Glomerular visceral epithelial cell (primary cell): Measurements from ENCODE around the gene SNRK.

Source experiments
- DNase-seq: peaks from one replicate; pipeline ENCODE4 v3.0.0-alpha.2; 2016; ENCODE audit errors: extremely low spot score

SNRK gene

DNA sequence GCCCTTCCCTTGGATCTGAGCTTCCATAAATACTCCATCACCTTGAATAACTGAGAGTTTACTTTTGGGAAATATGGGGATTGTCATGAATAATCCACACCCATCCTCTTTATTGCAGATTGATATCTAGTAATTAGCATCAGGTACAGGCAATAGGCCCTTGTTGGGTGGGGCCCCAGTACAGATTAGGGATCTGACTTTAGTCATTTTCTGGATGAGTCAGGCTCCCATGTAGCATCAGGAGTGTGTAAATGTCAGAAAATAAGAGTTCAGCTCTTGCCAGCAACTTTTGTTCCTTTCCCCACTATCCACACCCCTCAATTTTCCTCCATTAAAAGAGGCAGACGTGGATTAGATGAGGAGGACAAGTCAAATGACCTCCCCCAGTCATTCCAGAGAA, 17.7 kb upstream of the SNRK start:
- DNase-seq, result no peak

DNA sequence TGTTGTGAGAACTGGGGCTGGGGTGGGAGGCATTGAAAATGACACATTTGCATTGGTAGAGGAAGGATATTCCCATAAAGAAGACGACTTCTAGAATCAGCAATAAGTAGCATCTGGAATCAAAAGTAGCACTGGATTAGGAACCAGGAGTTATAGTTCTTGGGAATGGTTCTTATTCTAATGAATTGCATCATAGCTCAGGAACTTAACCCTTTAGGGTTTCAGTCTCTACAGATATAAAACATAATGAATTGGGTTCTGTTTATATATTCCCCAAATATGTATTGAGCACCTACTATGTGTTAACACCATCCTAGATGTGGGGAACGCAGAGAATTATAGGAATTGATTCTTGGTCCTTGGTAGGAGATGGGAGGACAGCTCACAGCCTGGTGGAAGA, 16.3 kb upstream of the SNRK start:
- DNase-seq, result no peak

DNA sequence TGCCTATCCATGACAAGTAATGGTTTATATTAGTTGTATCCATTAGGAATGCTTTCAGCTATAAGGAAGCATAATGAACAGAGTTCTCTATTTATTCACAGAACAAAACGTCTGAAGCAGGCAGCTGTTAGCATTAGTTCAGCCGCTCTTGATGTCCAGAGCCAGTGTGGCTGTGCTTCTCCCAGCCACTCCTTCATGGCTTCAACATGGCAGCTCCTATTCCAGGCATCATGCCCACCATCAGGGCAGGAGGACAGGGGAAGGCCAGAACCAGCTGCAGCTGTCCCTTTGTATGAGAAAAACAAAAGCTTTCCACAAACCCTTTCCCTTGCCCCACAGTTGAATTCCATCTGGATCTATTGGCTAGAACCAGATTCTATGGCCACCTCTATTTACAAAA, 12.9 kb upstream of the SNRK start:
- no peak for DNase-seq

DNA sequence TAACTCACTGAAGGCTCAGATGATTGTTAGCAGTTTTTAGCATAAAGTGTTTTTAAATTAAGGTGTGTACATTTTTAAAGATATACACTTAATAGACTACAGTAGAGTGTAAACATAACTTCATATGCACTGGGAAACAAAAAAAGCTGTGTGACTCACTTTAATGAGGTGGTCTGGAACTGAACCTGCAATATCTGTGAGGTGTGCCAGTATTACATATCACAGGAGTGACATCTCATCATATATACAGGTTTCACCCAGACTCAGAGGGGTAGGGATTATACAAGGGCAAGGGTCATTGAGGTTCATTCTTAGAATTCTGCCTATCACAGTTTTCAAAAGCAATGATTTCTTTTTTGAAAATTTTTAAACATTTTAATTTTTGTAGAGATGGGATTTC, 7.3 kb upstream of the SNRK start:
- no peak for DNase-seq

DNA sequence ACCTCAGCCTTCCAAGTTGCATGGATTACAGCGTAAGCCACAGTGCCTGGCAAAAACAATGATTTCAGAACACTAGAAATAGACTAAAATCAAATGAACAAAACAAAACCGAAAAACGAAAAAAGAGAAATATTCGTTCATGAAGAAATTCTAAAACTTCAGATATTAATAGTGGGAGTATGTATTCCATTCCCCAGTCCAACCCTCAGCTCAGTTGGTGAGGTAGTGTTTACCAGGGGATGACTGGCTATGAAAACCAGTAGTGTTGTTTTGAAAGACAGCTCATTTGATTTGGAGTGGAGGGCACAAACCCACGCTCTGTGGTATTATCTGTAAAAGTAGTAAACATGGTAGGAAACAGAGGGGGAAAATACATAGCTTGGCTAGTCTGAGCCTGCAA, 6.8 kb upstream of the SNRK start:
- no peak for DNase-seq

DNA sequence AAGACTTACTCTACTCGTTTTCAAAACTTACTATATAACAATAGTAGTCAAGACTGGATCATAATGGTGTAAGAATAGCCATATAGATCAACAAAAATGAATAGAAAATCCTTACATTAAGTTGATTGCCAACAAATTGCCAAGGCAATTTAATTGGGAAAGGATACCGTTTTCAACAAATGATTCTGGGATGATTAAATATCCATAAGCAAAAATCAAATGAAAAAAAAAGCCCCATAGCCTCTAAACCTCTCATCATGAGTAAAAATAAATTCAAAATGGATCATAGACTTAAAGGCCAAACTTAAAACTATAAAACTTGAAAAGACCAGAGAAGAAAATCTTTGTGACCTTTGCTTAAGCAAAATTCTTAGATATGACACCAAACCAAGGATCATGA, 5.3 kb upstream of the SNRK start:
- no peak for DNase-seq

DNA sequence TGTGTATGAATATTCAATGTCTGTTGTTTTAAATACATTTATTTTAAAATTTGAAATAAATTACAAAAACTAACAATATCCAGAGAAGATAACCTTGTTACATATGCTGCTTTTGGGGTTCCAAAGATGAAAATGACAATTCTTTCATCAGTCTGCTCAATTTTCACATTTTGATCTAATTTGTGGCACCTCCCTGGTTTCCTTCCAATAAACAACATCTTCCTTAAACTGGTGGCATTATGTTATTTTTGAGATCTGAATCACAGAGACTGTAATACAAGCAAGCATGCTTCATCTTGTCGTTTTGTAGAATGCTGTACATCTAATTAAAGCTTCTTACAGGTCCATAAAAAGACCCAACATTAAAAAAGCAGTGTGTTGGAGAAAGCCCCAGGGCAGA, 2.2 kb upstream of the SNRK start:
- DNase-seq, result no peak

DNA sequence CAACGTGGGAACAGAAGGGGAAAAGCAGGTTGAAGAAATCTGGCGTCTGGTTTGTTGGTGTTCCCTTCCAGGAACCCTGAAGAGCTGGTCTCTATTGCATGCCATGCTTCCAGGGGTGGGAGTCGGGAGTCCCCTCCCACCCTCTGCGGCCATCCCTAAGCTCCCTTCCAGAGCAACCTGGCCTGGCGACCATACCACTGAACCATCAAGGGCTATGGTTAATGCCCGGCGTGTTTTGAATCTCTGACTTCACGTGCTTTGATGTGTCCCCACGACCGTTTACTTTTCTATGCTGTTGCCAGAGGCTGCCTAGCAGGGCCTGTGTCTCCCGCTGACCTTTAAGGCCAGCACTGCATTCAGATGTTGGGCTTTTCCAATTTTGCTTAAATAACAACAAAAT, 696 bp upstream of the SNRK start:
- DNase-seq, result peak; percentile 1

DNA sequence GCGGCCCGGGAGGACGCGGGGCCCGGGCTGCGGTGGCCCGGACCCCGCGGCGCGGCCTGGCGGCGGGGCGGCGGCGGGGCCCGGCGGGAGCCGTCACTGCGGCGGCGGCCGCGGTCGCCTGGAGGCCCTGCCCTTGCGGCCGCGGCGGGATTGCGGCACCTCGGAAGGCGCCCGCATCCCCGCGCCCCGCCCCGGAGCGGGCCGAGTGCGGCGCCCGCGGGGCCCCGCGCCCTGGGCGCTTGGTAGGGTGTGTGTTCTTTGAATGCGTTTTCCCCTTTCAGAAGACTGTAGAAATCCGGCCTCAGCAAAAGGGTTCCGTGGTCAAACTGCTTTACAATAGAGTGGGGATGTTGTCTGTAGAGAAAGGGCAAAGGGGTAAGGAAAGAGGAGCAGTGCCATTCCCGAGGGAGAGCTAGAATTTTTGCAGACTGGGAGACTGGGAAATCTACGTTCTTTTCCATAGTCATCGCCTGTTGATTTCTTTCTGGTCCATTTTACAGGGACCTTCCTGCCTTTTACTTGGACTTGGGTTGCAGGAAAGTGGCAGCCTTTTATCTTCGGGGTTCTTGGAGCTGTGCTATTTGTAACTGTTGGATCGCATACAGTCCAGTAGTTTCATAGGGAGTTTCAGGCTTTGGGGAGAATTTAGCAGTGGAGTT, 630 bp downstream of the SNRK start:
- peak; percentile 7 for DNase-seq

DNA sequence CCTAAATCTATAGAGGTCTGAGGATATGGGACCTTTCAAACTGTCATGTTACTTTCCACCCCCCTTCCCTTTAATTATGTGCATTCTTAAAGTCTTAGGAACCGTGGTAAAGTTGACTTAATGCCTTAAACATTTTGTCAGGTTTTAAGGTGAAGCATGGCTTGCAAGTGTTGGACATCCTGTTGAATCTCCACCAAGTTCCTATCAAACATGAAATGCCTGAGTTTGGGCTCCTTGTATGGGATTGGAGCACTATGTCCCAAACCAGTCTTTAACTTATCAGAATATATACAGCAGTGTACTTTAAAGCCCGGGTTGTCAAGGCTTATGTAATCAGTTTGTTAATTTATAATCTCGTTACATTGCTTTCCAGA, 1.1 kb downstream of the SNRK start:
- DNase-seq, result no peak

DNA sequence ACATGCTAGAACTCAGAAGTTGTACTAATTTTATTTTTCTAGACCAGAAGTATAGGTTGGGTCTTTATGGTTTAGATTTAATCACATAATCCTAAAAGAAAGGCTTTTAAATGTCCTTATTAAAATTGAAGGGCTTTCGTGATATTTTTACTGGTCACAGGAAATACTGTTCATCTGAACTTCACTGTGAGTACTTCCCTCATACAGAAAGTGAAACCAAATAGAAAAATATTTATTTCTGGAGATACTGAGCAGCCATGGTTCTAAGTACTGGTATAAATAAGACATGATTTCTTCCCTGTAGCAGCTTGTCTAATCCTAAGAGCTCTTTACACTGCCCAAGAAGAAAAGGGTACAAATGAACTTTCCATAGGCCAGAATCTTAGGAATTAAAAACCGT, 2.0 kb downstream of the SNRK start:
- DNase-seq, result peak; percentile 8

DNA sequence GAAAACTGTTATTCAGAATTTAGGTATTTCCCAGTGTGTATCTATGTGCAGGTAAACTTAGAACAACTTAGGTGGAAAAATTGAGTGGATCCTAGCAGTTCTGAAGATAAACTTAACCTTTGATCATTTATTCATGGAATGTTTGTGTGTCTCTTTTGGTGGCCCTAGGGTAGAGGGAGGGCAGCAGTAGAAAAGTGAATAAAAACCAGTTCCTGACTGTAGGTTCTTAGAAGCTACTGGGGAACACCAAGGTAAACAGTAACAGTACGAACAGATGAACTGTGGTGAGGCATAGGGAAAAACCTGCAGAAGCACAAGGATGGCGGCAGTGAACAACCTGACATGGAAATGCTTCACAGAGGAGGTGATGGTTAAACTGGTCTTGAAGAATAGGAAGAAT, 2.5 kb downstream of the SNRK start:
- DNase-seq, result no peak

DNA sequence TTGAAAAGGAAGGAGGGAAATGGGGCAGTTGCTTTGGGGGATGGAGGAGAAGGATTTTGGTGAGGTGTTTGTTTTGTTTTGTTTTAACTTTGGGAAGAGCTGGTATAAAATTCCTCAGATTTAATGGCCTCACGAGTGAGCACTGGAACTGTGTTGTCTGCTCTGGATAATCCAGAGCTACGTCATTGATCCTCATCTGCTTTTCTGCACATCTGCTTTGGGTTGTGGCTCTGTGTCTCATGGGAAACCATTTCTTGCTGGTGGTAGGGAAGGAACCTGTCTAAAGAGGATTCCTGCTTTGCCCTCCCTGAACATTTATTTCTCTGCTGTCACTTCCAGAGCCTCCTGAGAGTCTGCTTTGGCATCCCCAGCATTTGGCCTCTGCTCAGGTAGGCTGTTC, 3.1 kb downstream of the SNRK start:
- DNase-seq, result no peak

DNA sequence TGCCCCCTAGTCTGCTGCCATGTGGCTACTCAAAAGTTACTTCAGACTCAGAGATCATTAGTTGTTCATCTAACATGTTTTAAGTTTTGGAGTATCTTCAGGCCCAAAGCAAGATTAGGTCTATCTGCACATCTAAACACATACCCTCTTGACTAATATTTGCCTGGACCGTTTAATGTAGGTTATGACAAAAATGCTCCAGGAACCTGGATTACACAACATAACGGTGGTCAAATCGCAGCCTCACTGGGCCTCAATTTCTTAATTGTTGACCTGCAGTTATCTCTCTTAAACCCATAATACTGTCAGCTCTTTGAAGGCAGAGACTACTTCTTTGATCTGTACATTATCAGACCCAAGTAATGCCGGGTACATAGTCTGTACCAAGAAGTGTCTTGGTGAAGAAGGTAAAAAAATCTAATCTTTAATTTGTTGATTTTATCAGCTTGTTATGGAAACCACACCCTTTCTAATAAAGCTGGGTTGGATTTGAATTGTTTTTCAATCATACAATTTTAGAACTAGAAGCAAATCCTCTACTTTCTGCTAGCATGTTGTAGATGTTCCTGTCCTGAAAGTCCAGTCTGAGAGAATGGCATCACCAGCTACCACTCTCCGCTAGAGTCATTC, 3.6 kb downstream of the SNRK start:
- DNase-seq, result no peak

DNA sequence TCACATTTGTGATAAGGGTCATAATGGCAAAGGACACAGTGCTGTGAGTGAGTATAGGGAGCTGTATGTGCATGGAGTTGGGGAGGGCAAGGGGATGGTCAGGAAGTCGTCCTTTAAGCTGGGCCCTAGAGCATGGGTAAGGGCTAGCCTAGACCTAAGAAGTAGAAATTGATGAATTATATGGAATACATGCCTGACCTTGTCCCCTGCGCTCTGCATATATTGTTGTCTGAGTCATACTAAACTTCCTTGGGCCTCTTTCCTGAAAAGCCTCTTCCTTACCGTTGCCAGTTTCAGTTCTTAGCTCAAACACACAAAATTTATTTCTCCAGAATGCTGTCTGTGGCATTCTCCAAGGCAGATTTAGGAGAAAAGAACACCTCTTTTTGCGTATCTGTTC, 4.6 kb downstream of the SNRK start:
- no peak for DNase-seq

DNA sequence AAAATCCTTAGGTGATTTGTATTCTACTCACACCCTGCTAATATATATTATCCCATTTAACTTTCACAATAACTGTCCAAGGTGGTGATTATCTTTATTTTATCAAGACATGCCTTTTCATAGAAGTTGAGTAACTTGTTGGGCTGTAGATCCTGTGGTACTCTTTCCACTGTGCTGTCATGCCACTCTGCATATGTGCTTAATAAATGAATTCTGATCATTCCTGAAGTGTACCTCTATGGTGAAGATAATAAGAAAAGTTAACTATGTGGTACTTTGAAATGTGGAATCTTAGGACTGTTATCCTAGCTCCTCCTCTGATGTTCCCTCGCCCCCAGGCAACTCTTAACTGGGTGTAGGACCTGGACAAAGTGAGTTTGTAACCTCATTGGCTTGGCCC, 5.2 kb downstream of the SNRK start:
- DNase-seq, result no peak

DNA sequence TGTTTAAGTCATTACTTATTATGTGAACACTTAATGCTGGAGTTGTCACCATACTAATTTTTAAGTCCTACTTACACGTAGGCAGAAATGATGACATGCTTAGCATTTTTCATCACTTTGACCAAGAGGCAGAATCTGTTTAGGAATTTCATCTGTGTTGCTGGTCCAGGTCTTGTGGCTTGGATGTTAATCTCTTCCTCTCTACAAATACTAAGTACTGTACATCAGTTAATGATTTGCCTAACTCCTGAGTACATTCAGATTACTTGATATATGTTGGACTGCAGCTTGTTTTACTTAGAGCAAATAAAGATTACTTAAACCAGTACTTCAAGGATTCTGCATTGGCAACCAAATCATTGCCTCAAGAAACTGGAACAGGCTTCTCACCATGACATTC, 8.6 kb downstream of the SNRK start:
- DNase-seq, result peak; percentile 19

DNA sequence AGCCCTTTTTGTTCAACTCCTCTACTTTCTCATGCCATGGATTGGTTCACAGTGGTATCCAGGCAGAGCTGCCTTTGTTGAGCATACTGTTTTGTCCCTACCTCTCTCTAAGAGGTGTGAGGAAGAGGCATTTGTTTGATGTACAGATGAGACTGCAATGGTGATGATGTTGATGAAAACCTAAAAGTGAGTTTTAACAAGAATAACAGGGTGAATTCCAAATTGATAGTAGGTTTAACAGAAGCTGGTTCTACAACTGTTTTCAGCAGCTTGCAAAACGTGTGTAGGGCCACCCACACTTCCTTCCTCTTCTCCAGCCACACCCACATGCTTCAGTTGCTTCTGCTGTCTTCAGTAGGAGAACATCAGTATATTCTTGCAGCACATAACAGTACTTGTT, 10.2 kb downstream of the SNRK start:
- no peak for DNase-seq

DNA sequence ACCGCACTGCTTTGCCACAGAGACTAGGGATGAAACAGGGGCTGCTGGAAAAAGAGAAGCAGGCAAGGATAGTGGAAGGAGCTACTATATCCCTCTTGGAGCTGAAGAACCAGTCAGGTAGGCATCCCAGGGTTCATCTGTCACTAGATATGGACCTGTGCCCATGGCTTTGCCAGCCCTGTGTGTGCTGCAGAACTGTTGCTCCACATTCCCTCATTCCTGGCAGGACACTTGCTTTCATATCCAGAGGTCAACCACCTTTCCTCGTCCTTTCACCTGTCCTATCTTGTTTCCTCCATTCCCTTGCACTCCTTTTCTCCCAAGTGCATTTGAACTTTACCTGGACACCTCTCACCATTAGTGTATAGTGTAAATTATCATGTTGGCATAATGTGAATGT, 12.0 kb downstream of the SNRK start:
- no peak for DNase-seq

DNA sequence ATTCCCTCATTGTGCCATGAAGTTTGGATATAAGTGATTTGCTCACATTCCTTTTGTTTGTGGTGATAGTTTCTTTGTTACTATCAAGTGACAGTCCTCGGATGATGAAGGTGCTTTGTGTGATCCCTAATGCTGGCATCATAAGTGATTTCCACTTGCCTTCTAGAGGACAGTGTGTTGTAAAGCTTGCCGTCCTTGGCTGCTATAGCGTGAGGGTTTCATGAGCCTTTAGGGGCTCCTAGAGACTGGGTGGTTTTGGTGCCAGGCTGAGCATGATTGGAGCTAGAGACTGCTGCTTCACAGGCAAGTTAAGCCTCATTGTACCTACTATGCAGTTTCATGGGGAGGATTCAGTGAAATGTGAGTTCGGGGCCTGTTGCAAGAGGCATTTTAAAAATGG, 12.4 kb downstream of the SNRK start:
- no peak for DNase-seq

DNA sequence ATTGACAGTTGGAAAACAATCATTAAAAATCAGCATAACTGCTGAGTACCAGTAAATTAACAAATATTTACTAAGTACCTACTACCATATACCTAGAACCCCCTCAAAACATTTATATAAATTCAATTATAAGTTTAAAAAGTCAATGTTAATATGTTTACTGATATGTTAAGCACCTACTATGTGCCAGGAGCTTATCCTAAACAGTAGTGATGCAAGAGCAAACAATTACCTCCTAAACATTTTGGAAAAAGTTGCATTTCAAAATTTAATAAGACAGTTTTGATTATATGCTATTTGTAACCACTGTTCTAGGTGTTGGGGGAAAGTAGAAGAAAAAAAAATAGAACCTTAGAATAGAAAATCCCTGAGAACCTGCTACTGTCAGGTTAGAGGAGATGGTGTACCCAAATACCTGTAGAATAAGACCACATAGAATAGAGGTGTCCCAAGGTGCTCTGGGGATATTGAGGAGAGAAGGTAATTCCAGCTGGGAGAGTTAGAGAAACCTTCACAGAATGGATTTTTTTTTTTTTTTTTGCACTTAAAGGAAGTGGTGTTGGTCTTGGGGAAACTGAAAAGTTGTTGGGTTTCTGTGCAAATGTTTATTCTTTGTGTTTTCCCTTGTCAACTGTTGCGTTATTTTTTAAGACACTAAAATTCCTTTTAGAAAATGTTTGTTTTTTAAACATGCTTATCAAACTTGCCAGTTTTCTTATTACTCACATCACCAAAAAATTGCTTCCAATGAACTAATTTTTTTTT, 16.0 kb downstream of the SNRK start:
- DNase-seq, result no peak

DNA sequence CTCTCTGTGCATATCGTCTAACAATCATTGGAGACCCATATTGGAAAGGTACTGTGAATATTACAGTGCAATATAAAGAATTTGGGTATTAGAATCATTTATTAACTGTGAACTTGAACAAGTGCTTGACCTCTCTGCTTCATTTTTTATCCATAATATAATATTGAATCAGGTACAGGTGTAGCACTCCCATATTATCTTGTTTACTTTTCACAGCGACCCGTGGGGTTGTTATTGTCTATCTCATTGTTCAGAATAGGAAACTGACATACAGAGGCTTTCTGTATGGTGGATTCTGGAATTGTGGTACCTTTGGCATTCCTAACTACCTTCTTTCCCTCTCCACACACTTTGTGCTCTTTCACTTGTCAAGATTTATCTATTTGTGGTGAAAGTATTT, 17.8 kb downstream of the SNRK start:
- DNase-seq, result no peak

DNA sequence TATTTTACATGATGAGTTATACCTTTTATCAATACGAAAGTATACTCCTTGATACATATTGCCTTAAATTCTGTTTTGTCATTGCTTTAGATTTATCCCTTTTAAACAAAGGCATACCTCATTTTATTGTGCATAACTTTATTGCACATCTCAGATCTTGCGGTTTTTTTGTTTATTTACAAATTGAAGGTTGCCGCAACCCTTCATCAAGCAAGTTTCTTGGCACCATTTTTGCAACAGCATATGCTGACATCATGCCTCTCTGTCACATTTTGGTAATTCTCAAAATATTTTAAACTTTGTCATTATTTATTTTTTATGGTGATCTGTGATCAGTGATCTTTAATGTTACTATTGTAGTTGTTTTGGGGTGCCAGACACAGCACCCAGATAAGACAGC, 20.9 kb downstream of the SNRK start:
- DNase-seq, result no peak

DNA sequence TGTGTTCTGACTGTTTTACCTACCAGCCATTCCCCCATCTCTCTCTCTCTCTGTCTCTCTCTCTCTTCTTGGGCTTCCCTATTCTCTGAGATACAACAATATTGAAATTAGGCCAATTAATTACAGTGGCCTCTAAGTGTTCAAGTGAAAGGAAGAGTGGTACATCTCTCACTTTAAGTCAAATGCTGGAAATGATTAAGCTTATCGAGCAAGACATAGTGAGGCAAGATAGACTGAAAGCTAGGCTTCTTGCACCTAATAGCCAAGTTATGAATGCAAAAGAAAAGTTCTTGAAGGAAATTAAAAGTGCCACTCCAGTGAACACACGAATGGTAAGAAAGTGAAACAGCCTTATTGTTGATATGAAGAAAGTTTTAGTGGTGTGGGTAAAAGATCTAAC, 21.3 kb downstream of the SNRK start:
- no peak for DNase-seq
